Epithelial cell of esophagus (primary cell): ENCODE measurements around the gene AHCYL1.
"Not testable (repeated sequence)": the region's sequence is repeated elsewhere in the genome, so short reads cannot be mapped to it uniquely, and the experiment has no call there.

Source experiments
- DNase-seq: peaks from one replicate; pipeline ENCODE4 v3.0.0; 2010; ENCODE audit warnings: low read depth
- H3K4me3 ChIP-seq: 2 replicates; pipeline ENCODE4 v1.5.1; 2011; ENCODE audit warnings: mild to moderate bottlenecking, low read length, control low read depth
- TF ChIP-seq, protein P1 (sequence below): IDR thresholded peaks from 2 replicates; pipeline ENCODE4 v1.5.1; 2011; ENCODE audit warnings: low read depth, mild to moderate bottlenecking, low read length, control low read depth, inconsistent platforms; ENCODE audit not compliant: insufficient read depth; ENCODE audit errors: missing control alignments

The AHCYL1 gene

DNA sequence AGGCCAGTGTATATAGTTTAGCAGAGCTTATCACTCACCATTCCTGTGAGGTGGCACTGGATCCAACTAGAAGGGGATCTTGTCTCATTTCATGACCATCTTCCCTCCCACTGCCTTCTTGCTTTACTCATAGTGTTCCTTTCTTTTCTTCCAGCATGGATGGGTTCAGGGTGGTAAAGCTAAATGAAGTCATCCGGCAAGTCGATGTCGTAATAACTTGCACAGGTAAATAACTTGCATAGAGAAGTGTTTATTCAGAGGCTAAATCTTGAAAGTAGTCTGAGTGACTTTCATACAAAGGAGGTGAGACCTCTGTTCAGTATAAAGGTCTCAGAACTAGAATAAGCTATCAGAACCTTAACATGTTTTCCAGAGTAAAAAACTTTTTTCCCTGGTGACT, 33.2 kb downstream of the AHCYL1 start:
- TF ChIP-seq, protein P1, sequence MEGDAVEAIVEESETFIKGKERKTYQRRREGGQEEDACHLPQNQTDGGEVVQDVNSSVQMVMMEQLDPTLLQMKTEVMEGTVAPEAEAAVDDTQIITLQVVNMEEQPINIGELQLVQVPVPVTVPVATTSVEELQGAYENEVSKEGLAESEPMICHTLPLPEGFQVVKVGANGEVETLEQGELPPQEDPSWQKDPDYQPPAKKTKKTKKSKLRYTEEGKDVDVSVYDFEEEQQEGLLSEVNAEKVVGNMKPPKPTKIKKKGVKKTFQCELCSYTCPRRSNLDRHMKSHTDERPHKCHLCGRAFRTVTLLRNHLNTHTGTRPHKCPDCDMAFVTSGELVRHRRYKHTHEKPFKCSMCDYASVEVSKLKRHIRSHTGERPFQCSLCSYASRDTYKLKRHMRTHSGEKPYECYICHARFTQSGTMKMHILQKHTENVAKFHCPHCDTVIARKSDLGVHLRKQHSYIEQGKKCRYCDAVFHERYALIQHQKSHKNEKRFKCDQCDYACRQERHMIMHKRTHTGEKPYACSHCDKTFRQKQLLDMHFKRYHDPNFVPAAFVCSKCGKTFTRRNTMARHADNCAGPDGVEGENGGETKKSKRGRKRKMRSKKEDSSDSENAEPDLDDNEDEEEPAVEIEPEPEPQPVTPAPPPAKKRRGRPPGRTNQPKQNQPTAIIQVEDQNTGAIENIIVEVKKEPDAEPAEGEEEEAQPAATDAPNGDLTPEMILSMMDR = no peak
- H3K4me3 ChIP-seq = no peak overlapping the region
- peak; percentile 64 for DNase-seq

DNA sequence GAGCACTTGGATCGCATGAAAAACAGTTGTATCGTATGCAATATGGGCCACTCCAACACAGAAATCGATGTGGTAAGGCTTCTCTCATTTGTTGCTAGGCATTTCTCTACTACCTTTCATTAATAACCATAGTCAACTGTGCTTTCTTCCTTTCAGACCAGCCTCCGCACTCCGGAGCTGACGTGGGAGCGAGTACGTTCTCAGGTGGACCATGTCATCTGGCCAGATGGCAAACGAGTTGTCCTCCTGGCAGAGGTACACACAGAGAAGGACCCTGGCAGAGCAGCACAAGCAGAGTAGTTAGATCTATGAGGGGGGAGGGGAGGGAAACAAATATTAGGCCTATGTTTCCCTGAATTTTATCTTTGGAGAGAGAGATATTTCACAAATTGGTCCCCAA, 33.8 kb downstream of the AHCYL1 start:
- TF ChIP-seq, protein P1 = no peak
- DNase-seq = no peak
- H3K4me3 ChIP-seq = no peak overlapping the region

DNA sequence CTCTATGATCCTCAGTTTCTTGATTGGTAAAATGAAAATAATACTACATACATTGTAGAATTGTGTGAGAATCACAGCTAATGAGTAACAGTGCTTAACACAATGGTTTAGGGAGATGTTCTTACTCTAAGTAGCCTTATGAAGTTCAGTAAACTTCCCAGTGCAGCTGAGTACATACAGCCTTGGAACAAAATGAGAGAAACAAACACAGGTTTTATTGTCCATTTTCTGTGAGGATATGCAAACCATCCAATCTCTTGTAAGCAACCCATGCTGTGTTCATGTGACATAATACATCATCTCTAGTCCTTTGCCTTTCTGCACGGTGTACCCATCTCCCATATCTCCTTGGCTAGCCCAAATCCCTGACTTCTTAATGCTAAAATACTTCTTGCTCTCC, 35.2 kb downstream of the AHCYL1 start:
- TF ChIP-seq, protein P1 = no peak
- H3K4me3 ChIP-seq = no peak overlapping the region
- no peak for DNase-seq

DNA sequence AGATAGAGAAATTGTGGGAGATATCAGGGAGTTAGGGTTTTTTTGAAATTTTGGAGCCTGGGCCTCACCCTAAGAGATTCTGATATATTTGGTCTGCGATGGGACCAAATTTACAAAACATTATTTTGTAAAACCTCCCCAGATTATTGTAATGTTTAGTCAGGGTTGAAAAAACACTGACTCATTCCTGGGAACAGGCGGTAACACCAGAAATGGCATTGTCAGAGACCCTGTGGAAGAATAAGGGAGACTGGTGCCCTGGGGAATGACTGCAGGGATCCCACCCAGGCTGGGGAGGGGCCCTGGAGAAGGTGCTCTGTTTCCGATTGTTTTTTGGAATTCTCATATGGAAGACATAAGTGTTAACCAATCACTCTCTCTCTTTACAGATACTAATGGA, 36.7 kb downstream of the AHCYL1 start:
- H3K4me3 ChIP-seq = no peak overlapping the region
- DNase-seq = no peak
- TF ChIP-seq, protein P1 = no peak

DNA sequence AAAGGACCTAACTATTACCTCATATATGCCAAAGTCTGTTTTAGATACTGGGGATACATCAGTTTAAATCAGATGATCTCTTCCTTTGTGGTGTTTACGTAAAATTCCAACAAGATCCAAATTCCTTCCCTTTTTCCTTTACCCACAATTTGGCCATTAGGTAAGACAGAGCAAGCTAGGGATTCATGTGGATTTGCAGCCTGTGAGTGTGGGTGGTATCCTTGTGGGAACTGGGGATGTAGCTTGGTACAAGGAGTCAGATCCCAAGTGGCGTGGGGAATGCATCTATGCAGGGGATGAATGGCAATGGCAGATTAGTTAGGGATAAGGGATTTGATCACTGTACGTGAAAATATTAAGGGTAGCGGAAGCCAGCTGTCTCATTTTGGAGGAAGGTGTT, 40.0 kb downstream of the AHCYL1 start:
- TF ChIP-seq, protein P1 = no peak
- no peak for DNase-seq
- H3K4me3 ChIP-seq = no peak overlapping the region

DNA sequence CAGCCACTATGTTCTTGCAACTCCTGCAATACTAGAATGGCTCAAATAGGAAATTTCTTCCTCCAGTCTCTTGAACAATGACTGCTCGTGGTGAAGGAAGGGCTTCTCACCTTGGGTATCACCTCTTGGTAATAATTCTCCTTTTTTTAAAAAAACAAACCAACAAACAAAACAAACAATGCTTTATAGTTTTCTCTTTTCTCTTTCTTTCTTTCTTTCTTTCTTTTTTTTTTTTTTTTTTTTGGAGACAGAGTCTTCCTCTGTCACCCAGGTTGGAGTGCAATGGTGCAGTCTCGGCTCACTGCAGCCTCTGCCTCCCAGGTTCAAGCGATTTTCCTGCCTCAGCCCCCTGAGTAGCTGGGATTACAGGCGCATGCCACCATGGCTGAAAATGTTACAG, 46.1 kb downstream of the AHCYL1 start:
- H3K4me3 ChIP-seq, DNase-seq: not testable (repeated sequence)

DNA sequence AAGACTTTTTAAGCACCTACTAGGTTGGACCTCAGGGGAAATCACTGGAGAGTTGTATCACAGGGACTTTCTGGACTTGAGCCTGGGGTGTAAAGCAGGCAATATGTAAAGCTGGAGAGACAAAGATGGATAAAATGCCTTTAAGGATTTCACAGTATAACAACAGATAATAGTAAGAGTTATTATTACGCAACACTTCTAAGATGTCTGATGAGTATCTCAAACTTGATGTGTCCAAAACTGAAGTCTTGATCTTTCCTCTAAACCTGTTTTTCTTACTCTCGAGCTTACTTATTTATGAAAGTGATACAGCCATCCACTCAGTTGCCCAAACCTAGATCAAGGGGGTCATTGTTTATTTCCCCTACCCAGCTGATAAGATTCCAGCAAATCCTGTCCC, 47.8 kb downstream of the AHCYL1 start:
- H3K4me3 ChIP-seq = no peak overlapping the region
- TF ChIP-seq, protein P1 = no peak
- no peak for DNase-seq

DNA sequence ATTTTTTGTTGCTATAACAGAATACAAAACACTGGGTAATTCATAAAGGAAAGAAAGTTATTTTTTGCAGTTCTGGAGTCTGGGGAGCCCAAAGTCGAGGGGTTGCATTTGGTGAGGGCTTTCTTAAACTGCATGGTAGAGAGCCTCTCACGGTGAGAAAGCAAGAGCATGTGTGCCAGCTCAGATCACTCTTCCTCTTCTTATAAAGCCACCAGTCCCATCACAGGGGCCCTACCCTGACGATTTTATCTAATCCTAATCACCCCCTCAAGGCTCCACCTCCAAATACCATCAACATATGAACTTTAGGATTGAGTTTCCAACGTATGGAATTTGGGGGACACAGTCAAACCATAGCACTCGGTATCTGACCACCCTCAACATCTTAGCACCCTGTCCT, 48.9 kb downstream of the AHCYL1 start:
- DNase-seq = no peak
- TF ChIP-seq, protein P1 = no peak
- no peak overlapping the region for H3K4me3 ChIP-seq
